ENCODE data around the gene CRIP1.

Gene CRIP1

GRCh38 chr14:105450864-105451720 lies 35.6 kb upstream of the CRIP1 start:
- FAIRE-seq = no peak
- no peak for DNase-seq (ENCODE audit: insufficient read length, low spot score)

- no peak for FAIRE-seq
- no peak for DNase-seq (ENCODE audit: insufficient read length, low spot score)
Observed at GRCh38 chr14:105452963-105453362, 33.7 kb upstream of the CRIP1 start.

GRCh38 chr14:105453847-105454246 lies 32.8 kb upstream of the CRIP1 start:
- no peak for DNase-seq (ENCODE audit: insufficient read length, low spot score)
- no peak for FAIRE-seq

GRCh38 chr14:105455086-105455640 lies 31.5 kb upstream of the CRIP1 start:
- DNase-seq (ENCODE audit: insufficient read length, low spot score) = no peak
- FAIRE-seq = no peak

GRCh38 chr14:105455766-105456660 lies 30.7 kb upstream of the CRIP1 start:
- FAIRE-seq = no peak
- DNase-seq (ENCODE audit: insufficient read length, low spot score) = no peak

- no peak for DNase-seq (ENCODE audit: insufficient read length, low spot score)
- no peak for FAIRE-seq
Observed at GRCh38 chr14:105456736-105457617, 29.7 kb upstream of the CRIP1 start.

- DNase-seq (ENCODE audit: insufficient read length, low spot score) (no peak), FAIRE-seq (no peak)
Observed at GRCh38 chr14:105458010-105458409, 28.7 kb upstream of the CRIP1 start.

GRCh38 chr14:105458571-105458970 lies 28.1 kb upstream of the CRIP1 start:
- no peak for DNase-seq (ENCODE audit: insufficient read length, low spot score)
- no peak for FAIRE-seq

- no peak for FAIRE-seq
- DNase-seq (ENCODE audit: insufficient read length, low spot score) = no peak
Observed at GRCh38 chr14:105460116-105460515, 26.6 kb upstream of the CRIP1 start.

- DNase-seq (ENCODE audit: insufficient read length, low spot score) (no peak), FAIRE-seq (no peak)
Observed at GRCh38 chr14:105460616-105461015, 26.1 kb upstream of the CRIP1 start.

GRCh38 chr14:105461903-105462302 lies 24.8 kb upstream of the CRIP1 start:
- no peak for FAIRE-seq

GRCh38 chr14:105464501-105464900 lies 22.2 kb upstream of the CRIP1 start:
- DNase-seq (ENCODE audit: insufficient read length, low spot score) (no peak), FAIRE-seq (no peak)

More at GRCh38 chr14:105461903-105462302, 24.8 kb upstream of the CRIP1 start:
- DNase-seq (ENCODE audit: insufficient read length, low spot score) = no peak

- FAIRE-seq = no peak
- no peak for DNase-seq (ENCODE audit: insufficient read length, low spot score)
Observed at GRCh38 chr14:105465209-105466031, 21.3 kb upstream of the CRIP1 start.

- FAIRE-seq = no peak
- DNase-seq (ENCODE audit: insufficient read length, low spot score) = no peak
Observed at GRCh38 chr14:105466531-105467248, 20.0 kb upstream of the CRIP1 start.

GRCh38 chr14:105467249-105467941 lies 19.3 kb upstream of the CRIP1 start:
- DNase-seq (ENCODE audit: insufficient read length, low spot score) (no peak), FAIRE-seq (no peak)

- FAIRE-seq (no peak), DNase-seq (ENCODE audit: insufficient read length, low spot score) (no peak)
Observed at GRCh38 chr14:105467942-105468471, 18.7 kb upstream of the CRIP1 start.

GRCh38 chr14:105468621-105469241 lies 18.0 kb upstream of the CRIP1 start:
- FAIRE-seq (no peak), DNase-seq (ENCODE audit: insufficient read length, low spot score) (no peak)
